Panc1 (cell line): ENCODE results near the gene AP1G2. TPM values are rescaled to one million over a fixed set of nuclear protein-coding genes. Genes with fewer than 3 reads are reported as not detected.

ENCODE experiments used
- ATAC-seq: fragments of 200-7000 bp; cut with Tn5 transposase; 2 replicates; pipeline ENCODE4 v1.9.1; 2020; ENCODE audit warnings: mild to moderate bottlenecking, moderate library complexity
- BruUV-seq: library from RNA; stranded (reverse); fragments of 400-500 nt; replicated peaks from 2 replicates; lab custom pipeline; 2021; lab: Mats Ljungman, UMichigan
- CTCF ChIA-PET: fragments of 300-600 bp; sonication (Branson Sonifier 250); formaldehyde crosslinking; loops from one replicate; lab custom pipeline; 2022; ENCODE audit warnings: antibody characterized with exemption; lab: Charles Lee
- POLR2A ChIA-PET: fragments of 300-600 bp; sonication (Branson Sonifier 250); formaldehyde crosslinking; loops from one replicate; lab custom pipeline; 2022; ENCODE audit warnings: antibody characterized with exemption; lab: Charles Lee
- DNase-seq: peaks from one replicate; pipeline ENCODE4 v3.0.0-alpha.2; 2010; ENCODE audit warnings: low read depth, low spot score
- H3K27ac ChIP-seq: 2 replicates; pipeline ENCODE4 v1.5.1; 2011; ENCODE audit warnings: mild to moderate bottlenecking, low read length, inconsistent platforms
- H3K27me3 ChIP-seq: fragments of 200-500 bp; sonication (Bioruptor generic); 2 replicates; pipeline ENCODE4 v1.6.0; 2014; ENCODE audit warnings: low read length, inconsistent platforms; ENCODE audit not compliant: control insufficient read depth, insufficient read depth
- H3K36me3 ChIP-seq: fragments of 200-500 bp; sonication (Bioruptor generic); 2 replicates; pipeline ENCODE4 v1.5.1; 2014; ENCODE audit warnings: inconsistent platforms, mild to moderate bottlenecking, low read length, moderate library complexity; ENCODE audit not compliant: control insufficient read depth, insufficient read depth
- H3K4me1 ChIP-seq: 2 replicates; pipeline ENCODE4 v1.5.1; 2011; ENCODE audit warnings: inconsistent platforms, mild to moderate bottlenecking, low read length, moderate library complexity; ENCODE audit not compliant: control insufficient read depth, insufficient read depth
- H3K4me3 ChIP-seq, 2 experiments: 2 replicates each; pipeline ENCODE4 v1.5.1; 2011 to 2012; ENCODE audit warnings: low read depth in 2 of 2, low read length in 2 of 2, mild to moderate bottlenecking in 2 of 2, inconsistent platforms in 1 of 2, moderate library complexity in 1 of 2
- H3K9me3 ChIP-seq: fragments of 200-500 bp; sonication (Bioruptor generic); 2 replicates; pipeline ENCODE4 v1.5.1; 2014; ENCODE audit warnings: low read depth, mild to moderate bottlenecking, inconsistent platforms, low read length, moderate library complexity; ENCODE audit not compliant: control insufficient read depth, insufficient read depth
- POLR2AphosphoS5 ChIP-seq: IDR thresholded peaks from 2 replicates; pipeline ENCODE4 v1.6.1; 2012; ENCODE audit warnings: mild to moderate bottlenecking, low read depth, low read length, moderate library complexity
- SIN3A ChIP-seq: IDR thresholded peaks from 2 replicates; pipeline ENCODE4 v1.6.1; 2012; ENCODE audit warnings: low read depth, mild to moderate bottlenecking, low read length, moderate library complexity, borderline replicate concordance; ENCODE audit not compliant: insufficient read depth
- TCF7L2 ChIP-seq: IDR thresholded peaks from 2 replicates; pipeline ENCODE4 v1.6.1; 2011; ENCODE audit warnings: mild to moderate bottlenecking, low read depth, low read length, inconsistent platforms
- in situ Hi-C: cut with HindIII; loops from 2 replicates; pipeline ENCODE4 v1.10.0; 2016; ENCODE audit warnings: low sequenced_read_pairs, low pct_unique_long_range_greater_than_20kb
- intact Hi-C: fragments of 100-400 bp; cut with micrococcal nuclease; formaldehyde crosslinking; loops from one replicate; pipeline ENCODE4 v1.10.0; 2022; ENCODE audit not compliant: unreplicated experiment
- total RNA-seq: library from RNA; stranded (reverse); gene quantifications from one replicate; pipeline ENCODE4 v1.2.1, GENCODE V29; 2021; ENCODE audit not compliant: unreplicated experiment
- TF ChIP-seq, protein P1 (sequence below), 2 experiments: IDR thresholded peaks; 2 replicates each; pipeline ENCODE4 v1.6.1; 2011 to 2012; ENCODE audit warnings: low read depth in 2 of 2, control low read depth in 1 of 2, low read length in 1 of 2, mild to moderate bottlenecking in 1 of 2, moderate library complexity in 1 of 2; ENCODE audit not compliant: insufficient read depth in 1 of 2
- TF ChIP-seq, protein P2 (sequence below): fragments of 450-650 bp; IDR thresholded peaks from 2 replicates; pipeline ENCODE4 v1.5.1; 2017; ENCODE audit warnings: mild to moderate bottlenecking

AP1G2 gene
- total RNA-seq, 1 experiment from 2014 or later = 61.6 TPM

DNA sequence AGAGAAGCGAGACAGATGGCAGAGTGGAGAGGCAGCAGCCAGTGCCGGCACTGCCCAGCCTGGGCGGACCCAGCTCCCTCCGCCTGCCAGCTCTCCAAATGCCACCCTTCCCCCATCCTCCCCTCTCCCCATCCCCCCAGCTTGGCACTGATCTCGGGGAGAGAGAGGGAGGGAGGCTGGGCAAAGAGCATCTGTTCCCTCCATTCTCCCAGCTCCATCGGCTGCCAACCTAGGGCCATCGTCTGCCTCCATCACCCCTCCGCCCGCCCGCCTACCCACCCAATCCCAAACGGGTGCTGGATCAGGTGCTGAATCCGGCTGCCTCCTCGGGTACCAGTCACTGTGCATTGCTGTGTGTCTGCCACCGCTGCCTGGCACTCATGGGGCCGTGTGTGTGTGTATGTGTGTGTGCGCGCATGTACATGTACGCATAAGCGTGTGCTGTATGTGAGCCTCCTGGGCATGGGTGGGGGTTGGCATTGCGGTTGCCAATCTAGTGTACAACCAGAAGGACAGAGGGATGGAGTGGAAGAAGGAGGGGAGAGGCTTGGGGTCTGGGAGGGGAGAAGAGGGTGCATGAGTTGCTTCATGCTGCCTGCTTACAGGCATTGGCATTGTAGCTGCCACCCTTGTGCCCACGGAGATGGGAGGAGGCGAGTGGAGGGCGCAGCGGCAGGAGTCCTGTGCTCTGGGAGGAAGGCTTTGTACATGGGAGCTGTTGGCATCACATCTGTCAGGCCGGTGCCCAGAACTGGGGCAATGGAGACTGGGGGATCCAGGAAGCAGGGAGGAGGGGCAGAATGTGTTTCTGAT is 54.4 kb downstream of the AP1G2 start:
- intact Hi-C loops = no loop called here
- no peaks in the 10 kb centered on the region for H3K27me3 ChIP-seq
- no peaks in the 10 kb centered on the region for H3K4me1 ChIP-seq
- POLR2A ChIA-PET = no interaction called here
- TF ChIP-seq TCF7L2 (no peak), SIN3A (no peak), POLR2AphosphoS5 (no peak)
- TF ChIP-seq, protein P1, sequence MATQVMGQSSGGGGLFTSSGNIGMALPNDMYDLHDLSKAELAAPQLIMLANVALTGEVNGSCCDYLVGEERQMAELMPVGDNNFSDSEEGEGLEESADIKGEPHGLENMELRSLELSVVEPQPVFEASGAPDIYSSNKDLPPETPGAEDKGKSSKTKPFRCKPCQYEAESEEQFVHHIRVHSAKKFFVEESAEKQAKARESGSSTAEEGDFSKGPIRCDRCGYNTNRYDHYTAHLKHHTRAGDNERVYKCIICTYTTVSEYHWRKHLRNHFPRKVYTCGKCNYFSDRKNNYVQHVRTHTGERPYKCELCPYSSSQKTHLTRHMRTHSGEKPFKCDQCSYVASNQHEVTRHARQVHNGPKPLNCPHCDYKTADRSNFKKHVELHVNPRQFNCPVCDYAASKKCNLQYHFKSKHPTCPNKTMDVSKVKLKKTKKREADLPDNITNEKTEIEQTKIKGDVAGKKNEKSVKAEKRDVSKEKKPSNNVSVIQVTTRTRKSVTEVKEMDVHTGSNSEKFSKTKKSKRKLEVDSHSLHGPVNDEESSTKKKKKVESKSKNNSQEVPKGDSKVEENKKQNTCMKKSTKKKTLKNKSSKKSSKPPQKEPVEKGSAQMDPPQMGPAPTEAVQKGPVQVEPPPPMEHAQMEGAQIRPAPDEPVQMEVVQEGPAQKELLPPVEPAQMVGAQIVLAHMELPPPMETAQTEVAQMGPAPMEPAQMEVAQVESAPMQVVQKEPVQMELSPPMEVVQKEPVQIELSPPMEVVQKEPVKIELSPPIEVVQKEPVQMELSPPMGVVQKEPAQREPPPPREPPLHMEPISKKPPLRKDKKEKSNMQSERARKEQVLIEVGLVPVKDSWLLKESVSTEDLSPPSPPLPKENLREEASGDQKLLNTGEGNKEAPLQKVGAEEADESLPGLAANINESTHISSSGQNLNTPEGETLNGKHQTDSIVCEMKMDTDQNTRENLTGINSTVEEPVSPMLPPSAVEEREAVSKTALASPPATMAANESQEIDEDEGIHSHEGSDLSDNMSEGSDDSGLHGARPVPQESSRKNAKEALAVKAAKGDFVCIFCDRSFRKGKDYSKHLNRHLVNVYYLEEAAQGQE (IDR thresholded peaks at IDR 0.05; ENCODE audit: insufficient read depth in 1 of 2, low read depth in 2 of 2, low read length in 1 of 2) = no peak
- TF ChIP-seq, protein P2, sequence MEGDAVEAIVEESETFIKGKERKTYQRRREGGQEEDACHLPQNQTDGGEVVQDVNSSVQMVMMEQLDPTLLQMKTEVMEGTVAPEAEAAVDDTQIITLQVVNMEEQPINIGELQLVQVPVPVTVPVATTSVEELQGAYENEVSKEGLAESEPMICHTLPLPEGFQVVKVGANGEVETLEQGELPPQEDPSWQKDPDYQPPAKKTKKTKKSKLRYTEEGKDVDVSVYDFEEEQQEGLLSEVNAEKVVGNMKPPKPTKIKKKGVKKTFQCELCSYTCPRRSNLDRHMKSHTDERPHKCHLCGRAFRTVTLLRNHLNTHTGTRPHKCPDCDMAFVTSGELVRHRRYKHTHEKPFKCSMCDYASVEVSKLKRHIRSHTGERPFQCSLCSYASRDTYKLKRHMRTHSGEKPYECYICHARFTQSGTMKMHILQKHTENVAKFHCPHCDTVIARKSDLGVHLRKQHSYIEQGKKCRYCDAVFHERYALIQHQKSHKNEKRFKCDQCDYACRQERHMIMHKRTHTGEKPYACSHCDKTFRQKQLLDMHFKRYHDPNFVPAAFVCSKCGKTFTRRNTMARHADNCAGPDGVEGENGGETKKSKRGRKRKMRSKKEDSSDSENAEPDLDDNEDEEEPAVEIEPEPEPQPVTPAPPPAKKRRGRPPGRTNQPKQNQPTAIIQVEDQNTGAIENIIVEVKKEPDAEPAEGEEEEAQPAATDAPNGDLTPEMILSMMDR = no peak
- H3K4me3 ChIP-seq = no peak overlapping the region
- DNase-seq (no peak), ATAC-seq (no peak)
- H3K27ac ChIP-seq = no peak overlapping the region
- CTCF ChIA-PET = no interaction called here
- no peaks in the 10 kb centered on the region for H3K36me3 ChIP-seq
- in situ Hi-C loops = no loop called here
- BruUV-seq = no TSS peak
- no peaks in the 10 kb centered on the region for H3K9me3 ChIP-seq

- ChIA-PET CTCF (no interaction called here), POLR2A (no interaction called here)
- H3K4me3 ChIP-seq = no peak overlapping the region
- TF ChIP-seq, protein P1 (IDR thresholded peaks at IDR 0.05; ENCODE audit: insufficient read depth in 1 of 2, low read depth in 2 of 2, low read length in 1 of 2) = no peak
- TF ChIP-seq, protein P2 = no peak
- no peak for TF ChIP-seq TCF7L2
- TF ChIP-seq POLR2AphosphoS5 = no peak
- TF ChIP-seq SIN3A = no peak
- in situ Hi-C loops = no loop called here
- no TSS peak for BruUV-seq
- H3K27me3 ChIP-seq = no peaks in the 10 kb centered on the region
- ATAC-seq (no peak), DNase-seq (no peak)
- no peaks in the 10 kb centered on the region for H3K36me3 ChIP-seq
- no peak overlapping the region for H3K27ac ChIP-seq
- no peaks in the 10 kb centered on the region for H3K9me3 ChIP-seq
- H3K4me1 ChIP-seq = no peaks in the 10 kb centered on the region
- intact Hi-C loops = no loop called here
These were observed 55.4 kb downstream of the AP1G2 start for GRCh38 chr14:23512156-23512555.
